NCI-H2107 (cell line): ENCODE data around the gene EFEMP2.
"Not testable (repeated sequence)": the region's sequence is repeated elsewhere in the genome, so short reads cannot be mapped to it uniquely, and the experiment has no call there.

ENCODE experiments used
- DNase-seq: peaks from one replicate; lab custom pipeline; 2025; lab: John Stamatoyannopoulos, UW

Gene EFEMP2

GRCh38 chr11:65854852-65855837, 17.5 kb downstream of the EFEMP2 start:
- no peak for DNase-seq

GRCh38 chr11:65854161-65854592, 18.4 kb downstream of the EFEMP2 start:
- no peak for DNase-seq

- no peak for DNase-seq
Observed at GRCh38 chr11:65853246-65853979, 19.2 kb downstream of the EFEMP2 start.

GRCh38 chr11:65852508-65853245, 19.9 kb downstream of the EFEMP2 start:
- no peak for DNase-seq

GRCh38 chr11:65851811-65852507, 20.6 kb downstream of the EFEMP2 start:
- no peak for DNase-seq

- DNase-seq = no peak
Observed at GRCh38 chr11:65851083-65851579, 21.5 kb downstream of the EFEMP2 start.

DNA sequence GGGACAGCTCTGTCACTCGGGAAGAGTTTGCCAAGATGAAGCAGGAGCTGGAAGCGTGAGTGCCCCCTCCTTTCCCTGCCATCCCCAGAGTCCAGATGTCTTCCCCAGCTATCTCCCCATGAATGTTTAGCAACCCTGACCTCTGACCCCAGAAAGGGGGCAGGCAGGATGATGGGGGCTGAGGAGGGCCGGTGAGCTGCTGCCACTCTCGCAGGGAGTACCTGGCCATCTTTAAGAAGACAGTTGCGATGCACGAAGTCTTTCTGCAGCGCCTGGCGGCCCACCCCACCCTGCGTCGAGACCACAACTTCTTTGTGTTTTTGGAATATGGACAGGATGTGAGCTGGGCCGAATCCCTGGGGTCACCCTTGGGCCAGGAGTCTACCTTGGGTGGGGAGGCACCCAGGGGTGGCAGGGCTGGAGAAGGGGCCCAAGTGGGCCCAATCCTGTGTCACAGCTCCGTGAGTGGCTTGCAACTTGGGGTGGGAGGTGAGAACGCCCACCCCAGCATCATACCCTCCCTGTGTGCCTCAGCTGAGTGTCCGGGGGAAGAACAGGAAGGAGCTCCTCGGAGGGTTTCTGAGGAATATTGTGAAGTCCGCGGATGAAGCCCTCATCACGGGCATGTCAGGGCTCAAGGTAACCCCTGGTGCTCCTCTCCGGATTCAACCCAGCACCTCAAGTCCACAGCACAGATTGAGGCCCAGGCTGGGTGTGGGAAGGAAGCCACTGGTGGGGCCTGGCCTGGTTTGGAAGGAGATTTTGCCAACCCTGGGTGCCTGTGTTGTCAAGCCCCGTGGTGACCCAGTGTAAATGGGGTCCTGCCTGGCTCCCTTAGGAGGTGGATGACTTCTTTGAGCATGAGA, 22.1 kb downstream of the EFEMP2 start:
- DNase-seq = no peak

- no peak for DNase-seq
Observed at GRCh38 chr11:65849771-65850216, 22.8 kb downstream of the EFEMP2 start.

- no peak for DNase-seq
Observed at GRCh38 chr11:65849366-65849765, 23.2 kb downstream of the EFEMP2 start.

GRCh38 chr11:65848693-65849092, 23.9 kb downstream of the EFEMP2 start:
- DNase-seq = not testable (repeated sequence)

DNA sequence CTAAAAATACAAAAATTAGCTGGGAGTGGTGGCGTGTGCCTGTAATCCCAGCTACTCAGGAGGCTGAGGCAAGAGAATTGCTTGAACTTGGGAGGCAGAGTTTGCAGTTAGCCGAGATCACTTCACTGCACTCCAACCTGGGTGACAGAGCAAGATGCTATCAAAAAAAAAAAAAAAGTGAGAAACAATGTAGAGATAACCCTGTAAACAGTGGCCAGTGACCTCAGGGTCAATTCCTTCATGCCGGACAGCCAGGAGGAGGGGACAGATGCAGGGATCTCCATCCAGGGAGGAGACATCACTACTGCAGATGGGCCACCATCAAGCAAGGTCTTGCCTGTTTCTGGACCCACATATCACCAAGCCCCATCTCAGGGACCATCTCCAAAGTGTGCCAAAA, 24.9 kb downstream of the EFEMP2 start:
- DNase-seq = no peak

DNA sequence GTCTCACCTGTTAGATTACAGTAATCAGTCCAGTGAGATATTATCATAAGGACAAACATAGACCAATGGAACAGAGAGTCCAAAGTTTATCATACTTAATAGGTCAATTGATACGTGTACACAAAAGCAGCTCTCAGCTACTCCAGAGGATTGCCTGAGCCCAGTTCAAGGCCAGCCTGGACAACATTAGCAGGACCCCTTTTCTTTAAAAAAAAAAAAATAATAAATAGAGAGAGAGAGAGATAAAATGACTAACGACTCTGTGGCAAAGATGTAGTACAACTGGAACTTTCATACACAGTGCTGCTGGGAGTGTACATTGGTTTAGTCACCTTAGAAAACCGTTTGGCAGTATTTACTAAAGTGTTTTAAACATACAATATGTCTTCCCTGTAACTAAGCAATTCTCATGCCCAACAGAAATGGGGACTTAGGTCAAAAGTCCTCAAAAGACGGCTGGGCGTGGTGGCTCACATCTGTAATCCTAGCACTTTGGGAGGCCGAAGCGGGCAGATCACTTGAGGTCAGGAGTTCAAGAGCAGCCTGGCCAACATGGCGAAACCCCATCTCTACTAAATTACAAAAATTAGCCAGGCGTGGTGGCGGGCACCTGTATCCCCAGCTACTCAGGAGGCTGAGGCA, 28.2 kb downstream of the EFEMP2 start:
- DNase-seq = no peak

GRCh38 chr11:65843811-65844210, 28.8 kb downstream of the EFEMP2 start:
- no peak for DNase-seq

- DNase-seq = no peak
Observed at GRCh38 chr11:65842144-65842543, 30.5 kb downstream of the EFEMP2 start.

DNA sequence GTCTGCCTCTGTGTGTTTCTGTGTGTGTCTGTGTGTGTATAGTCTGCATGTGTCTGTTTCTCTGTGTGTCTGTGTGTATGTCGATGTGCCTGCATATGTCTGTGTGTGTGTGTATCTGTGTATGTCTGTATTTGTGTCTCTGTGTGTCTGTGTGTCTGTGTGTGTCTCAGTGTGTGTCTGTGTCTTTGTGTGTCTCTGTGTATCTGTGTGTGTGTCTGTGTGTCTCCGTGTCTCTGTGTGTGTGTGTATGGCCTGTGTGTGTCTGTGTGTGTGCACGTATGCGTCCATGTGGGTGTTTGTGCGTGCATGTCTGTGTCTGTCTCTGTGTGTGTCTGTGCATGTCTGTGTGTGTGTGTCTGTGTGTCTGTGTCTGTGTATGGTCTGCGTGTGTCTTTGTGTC, 38.4 kb downstream of the EFEMP2 start:
- DNase-seq = no peak

DNA sequence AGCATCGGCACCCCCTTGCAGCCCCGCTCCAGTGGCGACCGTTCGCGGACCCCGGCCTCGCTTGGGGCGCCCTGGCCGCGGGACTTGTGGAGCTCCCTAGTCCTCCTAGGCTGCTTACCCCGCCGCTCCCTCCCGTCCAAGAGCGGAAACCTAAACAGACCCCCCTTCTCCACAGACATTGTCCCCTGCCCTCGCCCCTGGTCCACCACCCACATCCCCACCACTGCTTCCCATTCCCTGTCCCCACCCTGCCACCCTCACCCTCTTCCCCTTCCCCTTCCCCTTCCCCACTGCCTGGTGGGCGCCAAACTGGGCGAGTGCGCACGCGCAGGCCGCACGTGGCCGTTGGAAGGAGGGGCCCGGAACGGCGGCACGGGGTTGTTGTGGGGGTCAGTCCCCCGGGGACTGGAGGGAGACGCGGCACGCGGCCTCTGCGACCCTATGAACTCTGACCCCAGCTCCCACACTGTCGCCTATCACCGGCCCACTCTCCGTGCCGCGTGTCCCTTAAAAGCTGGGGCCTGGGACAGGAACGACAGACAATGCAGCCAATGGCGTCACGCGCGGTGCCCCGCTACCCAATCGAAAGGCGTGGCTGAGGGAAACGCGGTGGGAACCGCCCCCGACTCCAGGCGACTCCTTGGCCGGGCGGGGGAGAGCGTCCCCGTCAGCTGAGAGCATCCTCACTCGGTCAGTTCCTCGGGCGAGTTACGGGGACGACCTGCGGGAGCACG, 39.1 kb downstream of the EFEMP2 start, which contains the start of gene SNX32:
Gene SNX32 (plus strand): TSS at position 667 of the 734 bp plus-strand sequence. CDS start 103 bp downstream, outside the sequence.
- peak; percentile 83 for DNase-seq

- not testable (repeated sequence) for DNase-seq
Observed at GRCh38 chr11:65832231-65832630, 40.4 kb downstream of the EFEMP2 start.

DNA sequence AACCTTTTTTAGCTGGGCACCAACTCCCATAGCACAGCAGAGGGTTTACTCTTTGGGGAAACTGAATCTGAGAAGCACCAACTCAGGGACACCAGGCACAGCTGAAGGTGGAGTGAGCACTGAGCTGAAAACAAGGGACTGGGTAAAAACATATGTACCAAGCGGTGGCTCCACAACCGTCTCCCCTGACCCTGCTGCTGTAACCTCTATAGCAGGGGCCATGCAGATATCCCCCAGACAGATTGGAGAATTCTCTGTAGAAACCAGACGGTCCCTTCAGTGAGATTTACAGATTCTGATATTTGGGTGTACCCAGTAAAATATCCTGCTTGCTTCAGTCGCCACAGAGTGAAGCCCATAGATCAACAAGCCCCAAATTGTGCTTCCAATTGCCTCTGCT, 43.1 kb downstream of the EFEMP2 start:
- DNase-seq = no peak
